ENCODE measurements around the gene CDH13.

GRCh38 chr16:83622010-83622409 is 995.2 kb downstream of the CDH13 start:
- TF ChIP-seq CTCF (conservative IDR thresholded peaks at IDR 0.05; ENCODE audit: low read depth in 2 of 2) (no peak), POLR2AphosphoS5 (IDR thresholded peaks at IDR 0.05; ENCODE audit: low read depth) (no peak)

All from GM23338 (cell line).